ENCODE results near the gene GPER1. TPM values are rescaled to one million over a fixed set of nuclear protein-coding genes. Genes with fewer than 3 reads are reported as not detected.

Gene GPER1
- total RNA-seq, 1 donor from 2014 or later, result 2.5 TPM

DNA sequence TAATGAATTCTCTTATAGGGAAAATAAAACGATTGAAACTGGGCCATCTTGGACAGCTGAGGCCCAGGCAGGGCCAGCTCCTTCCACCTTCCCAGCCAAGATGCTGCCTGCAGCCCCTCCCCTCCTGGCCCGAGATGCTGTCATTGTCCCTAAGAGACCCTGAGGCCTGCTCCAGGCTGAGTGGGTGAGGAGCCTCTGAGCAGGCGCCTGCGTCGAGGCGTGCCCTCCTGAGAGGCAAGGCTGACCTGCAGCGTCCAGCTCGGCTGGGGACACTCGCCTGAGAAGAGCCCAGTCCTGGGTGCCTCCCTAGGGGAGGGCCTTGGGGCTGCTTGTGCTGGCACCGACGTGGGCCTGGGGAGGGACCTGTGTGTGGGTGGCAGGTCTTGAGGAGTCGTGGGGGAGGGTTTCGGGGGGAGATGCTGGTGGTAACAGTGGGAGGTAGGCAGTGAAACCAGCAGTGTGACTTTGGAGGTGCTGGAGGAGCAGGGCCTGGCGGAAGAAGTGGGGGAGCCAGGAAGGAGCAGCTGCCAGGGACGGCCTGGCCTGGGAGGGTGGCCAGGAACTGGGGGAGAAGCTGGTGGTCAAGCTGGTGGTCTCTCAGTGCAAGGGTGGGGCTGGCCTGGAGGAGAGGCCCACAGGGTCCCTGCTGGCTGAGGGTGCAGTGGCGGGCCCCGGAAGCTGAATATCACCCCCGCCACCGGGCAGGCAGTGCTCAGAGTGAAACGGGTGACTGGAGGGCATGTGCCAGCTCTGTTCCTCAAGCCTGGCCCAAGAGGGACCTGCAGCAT is 35.7 kb upstream of the GPER1 start:
- Mint-ChIP-seq H3K27me3 (ENCODE audit: unreplicated experiment) (no peaks in the 10 kb centered on the region), H3K4me1 (ENCODE audit: unreplicated experiment) (peaks cover 2% of the 10 kb centered on the region), H3K9me3 (ENCODE audit: unreplicated experiment) (no peaks in the 10 kb centered on the region), H3K4me3 (ENCODE audit: unreplicated experiment) (no peak overlapping the region), H3K27ac (ENCODE audit: unreplicated experiment) (no peak overlapping the region), H3K36me3 (ENCODE audit: unreplicated experiment) (no peaks in the 10 kb centered on the region)
- TF ChIP-seq, protein P1, sequence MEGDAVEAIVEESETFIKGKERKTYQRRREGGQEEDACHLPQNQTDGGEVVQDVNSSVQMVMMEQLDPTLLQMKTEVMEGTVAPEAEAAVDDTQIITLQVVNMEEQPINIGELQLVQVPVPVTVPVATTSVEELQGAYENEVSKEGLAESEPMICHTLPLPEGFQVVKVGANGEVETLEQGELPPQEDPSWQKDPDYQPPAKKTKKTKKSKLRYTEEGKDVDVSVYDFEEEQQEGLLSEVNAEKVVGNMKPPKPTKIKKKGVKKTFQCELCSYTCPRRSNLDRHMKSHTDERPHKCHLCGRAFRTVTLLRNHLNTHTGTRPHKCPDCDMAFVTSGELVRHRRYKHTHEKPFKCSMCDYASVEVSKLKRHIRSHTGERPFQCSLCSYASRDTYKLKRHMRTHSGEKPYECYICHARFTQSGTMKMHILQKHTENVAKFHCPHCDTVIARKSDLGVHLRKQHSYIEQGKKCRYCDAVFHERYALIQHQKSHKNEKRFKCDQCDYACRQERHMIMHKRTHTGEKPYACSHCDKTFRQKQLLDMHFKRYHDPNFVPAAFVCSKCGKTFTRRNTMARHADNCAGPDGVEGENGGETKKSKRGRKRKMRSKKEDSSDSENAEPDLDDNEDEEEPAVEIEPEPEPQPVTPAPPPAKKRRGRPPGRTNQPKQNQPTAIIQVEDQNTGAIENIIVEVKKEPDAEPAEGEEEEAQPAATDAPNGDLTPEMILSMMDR (IDR thresholded peaks at IDR 0.05), result no peak
- no peak for DNase-seq (ENCODE audit: extremely low spot score, unreplicated experiment)

DNA sequence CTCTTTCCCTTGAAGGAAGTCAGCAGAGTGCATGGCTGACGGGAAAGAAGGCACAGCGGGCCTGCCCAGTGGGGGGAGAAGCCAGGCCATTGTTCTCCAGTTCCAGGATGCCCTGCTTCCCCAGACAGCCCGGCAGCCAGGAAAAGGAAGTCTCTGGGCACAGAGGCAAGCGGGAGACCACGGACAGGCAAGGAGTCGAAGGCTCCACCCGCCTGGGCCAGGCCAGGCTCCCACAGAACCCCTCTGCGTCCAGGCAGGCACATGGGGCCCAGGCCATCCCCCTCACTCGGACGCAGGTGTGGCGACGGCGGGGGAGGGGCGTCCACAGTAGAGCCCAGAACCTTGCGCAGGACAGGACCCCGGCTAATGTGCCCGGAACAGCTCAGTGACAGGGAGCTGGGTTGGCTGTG is 34.9 kb upstream of the GPER1 start:
- no peak for DNase-seq (ENCODE audit: extremely low spot score, unreplicated experiment)
- Mint-ChIP-seq H3K27ac (ENCODE audit: unreplicated experiment) (no peak overlapping the region), H3K9me3 (ENCODE audit: unreplicated experiment) (no peaks in the 10 kb centered on the region), H3K36me3 (ENCODE audit: unreplicated experiment) (peaks cover 2% of the 10 kb centered on the region), H3K4me1 (ENCODE audit: unreplicated experiment) (peaks cover 2% of the 10 kb centered on the region), H3K27me3 (ENCODE audit: unreplicated experiment) (no peaks in the 10 kb centered on the region), H3K4me3 (ENCODE audit: unreplicated experiment) (no peak overlapping the region)
- TF ChIP-seq, protein P1 (IDR thresholded peaks at IDR 0.05), result no peak

DNA sequence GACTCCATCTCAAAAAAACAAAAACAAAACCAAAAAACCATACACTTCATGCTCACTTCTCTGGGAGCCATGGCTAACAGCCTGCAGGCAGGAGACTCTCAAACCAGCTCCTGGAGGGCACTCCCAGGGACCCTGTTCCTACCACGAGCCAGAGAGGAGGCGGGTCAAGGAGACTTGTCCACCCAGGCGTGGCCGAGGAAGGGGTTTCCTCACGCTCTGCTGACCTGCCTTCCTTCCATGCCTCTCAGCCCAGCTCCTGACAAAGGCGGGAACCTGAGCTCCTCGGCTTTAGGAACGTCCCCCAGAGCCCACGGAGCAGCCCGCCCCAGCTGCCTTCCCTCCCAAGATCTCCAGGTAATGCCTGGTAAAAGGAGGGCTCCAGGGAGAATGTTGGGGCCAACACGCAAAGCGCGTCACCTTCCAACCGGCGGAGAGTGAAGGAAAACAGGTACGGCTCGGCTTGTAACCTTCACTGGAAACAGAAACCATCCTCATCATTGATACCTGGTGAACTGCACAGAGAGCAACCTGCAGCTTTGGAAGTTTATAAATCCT is 34.0 kb upstream of the GPER1 start:
- peaks cover 7% of the 10 kb centered on the region for H3K4me1 Mint-ChIP-seq (ENCODE audit: unreplicated experiment)

DNA sequence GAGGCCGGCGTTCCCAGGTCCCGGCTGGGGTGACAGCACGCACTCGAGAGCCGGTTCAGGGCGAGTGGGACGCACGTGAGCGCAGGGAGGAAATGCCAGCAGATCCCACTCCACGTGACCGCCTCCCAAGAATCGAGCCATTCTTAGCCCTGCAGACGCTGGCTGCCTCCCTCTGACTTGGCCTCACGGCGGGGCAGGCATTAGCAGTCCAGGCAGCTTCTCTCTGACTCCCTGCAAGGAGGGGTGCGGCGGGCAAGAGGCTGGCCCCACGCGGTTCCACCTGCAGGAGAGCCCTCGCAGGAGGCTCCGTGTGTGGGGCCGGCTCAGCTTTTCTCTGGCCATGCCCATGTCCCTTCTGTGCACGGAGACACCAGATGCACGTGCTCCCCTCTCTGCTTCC is 33.5 kb upstream of the GPER1 start:
- H3K4me1 Mint-ChIP-seq (ENCODE audit: unreplicated experiment), result peaks cover 8% of the 10 kb centered on the region

More for the DNA sequence above, 34.0 kb upstream of the GPER1 start:
- H3K36me3 Mint-ChIP-seq (ENCODE audit: unreplicated experiment), result peaks cover 2% of the 10 kb centered on the region
- H3K4me3 Mint-ChIP-seq (ENCODE audit: unreplicated experiment), result no peak overlapping the region
- no peaks in the 10 kb centered on the region for H3K9me3 Mint-ChIP-seq (ENCODE audit: unreplicated experiment)
- no peak for DNase-seq (ENCODE audit: extremely low spot score, unreplicated experiment)
- TF ChIP-seq, protein P1 (IDR thresholded peaks at IDR 0.05), result no peak
- H3K27me3 Mint-ChIP-seq (ENCODE audit: unreplicated experiment), result no peaks in the 10 kb centered on the region
- H3K27ac Mint-ChIP-seq (ENCODE audit: unreplicated experiment), result no peak overlapping the region

More for the DNA sequence above, 33.5 kb upstream of the GPER1 start:
- H3K9me3 Mint-ChIP-seq (ENCODE audit: unreplicated experiment), result no peaks in the 10 kb centered on the region
- H3K4me3 Mint-ChIP-seq (ENCODE audit: unreplicated experiment), result no peak overlapping the region
- H3K27me3 Mint-ChIP-seq (ENCODE audit: unreplicated experiment), result no peaks in the 10 kb centered on the region
- TF ChIP-seq, protein P1 (IDR thresholded peaks at IDR 0.05), result no peak
- no peak for DNase-seq (ENCODE audit: extremely low spot score, unreplicated experiment)
- H3K36me3 Mint-ChIP-seq (ENCODE audit: unreplicated experiment), result peaks cover 2% of the 10 kb centered on the region
- no peak overlapping the region for H3K27ac Mint-ChIP-seq (ENCODE audit: unreplicated experiment)

All from osteocyte (in vitro differentiated cells).